Measurements from ENCODE around the gene ZDHHC21. TPM values are rescaled to one million over a fixed set of nuclear protein-coding genes. Genes with fewer than 3 reads are reported as not detected.

The ZDHHC21 gene
- total RNA-seq, 1 experiment from 2014 or later = 6.8 TPM

DNA sequence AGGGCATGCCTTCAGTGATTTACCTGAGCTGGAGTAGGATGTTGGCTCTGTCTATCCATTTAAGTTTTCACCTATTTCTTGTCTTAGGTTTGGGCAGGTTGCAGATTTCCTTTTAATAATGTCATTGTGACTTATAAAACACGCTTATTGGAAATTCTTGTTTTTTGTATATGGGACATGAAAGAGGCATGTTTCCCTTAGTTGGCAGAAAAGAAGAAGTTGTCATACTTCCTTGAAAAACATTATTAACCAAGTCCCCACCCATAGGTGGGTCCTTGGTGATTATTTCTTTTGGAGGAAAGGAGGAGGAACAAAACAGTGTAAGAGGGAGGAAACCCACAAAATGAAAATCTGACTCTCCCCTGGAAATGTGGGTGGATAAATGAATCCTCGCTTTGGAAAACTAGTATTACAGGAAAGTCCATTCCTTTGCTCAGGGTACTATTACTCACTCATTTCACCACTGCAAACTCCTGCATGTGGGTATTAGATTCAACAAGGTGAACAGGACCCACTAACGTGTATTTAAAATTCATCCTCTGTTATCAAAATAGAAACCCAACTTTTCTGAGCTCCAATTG is 20.0 kb upstream of the ZDHHC21 start:
- POLR2A ChIA-PET = no interaction called here
- no peaks in the 10 kb centered on the region for H3K9me3 ChIP-seq
- no peaks in the 10 kb centered on the region for H3K4me1 ChIP-seq
- Mint-ChIP-seq H3K9me3 (ENCODE audit: unreplicated experiment) (no peaks in the 10 kb centered on the region), H3K27me3 (ENCODE audit: insufficient read depth, unreplicated experiment) (peaks cover 5% of the 10 kb centered on the region), H3K4me1 (ENCODE audit: low read depth, unreplicated experiment) (no peaks in the 10 kb centered on the region), H3K36me3 (ENCODE audit: insufficient read depth, unreplicated experiment) (no peaks in the 10 kb centered on the region), H3K4me3 (ENCODE audit: unreplicated experiment) (no peak overlapping the region), H3K27ac (ENCODE audit: unreplicated experiment) (no peak overlapping the region)
- no peaks in the 10 kb centered on the region for H3K27me3 ChIP-seq (replicated peaks; ENCODE audit: control insufficient read depth, insufficient read depth, low read length)
- BruUV-seq (replicated peaks) = no TSS peak
- intact Hi-C loops (cut with micrococcal nuclease; ENCODE audit: unreplicated experiment) = no loop called here
- no peak for DNase-seq
- H3K4me3 ChIP-seq (ENCODE audit: low read depth, low read length) = no peak overlapping the region
- H3K36me3 ChIP-seq (ENCODE audit: control insufficient read depth, insufficient read depth, low read length) = no peaks in the 10 kb centered on the region
- TF ChIP-seq, protein P1, sequence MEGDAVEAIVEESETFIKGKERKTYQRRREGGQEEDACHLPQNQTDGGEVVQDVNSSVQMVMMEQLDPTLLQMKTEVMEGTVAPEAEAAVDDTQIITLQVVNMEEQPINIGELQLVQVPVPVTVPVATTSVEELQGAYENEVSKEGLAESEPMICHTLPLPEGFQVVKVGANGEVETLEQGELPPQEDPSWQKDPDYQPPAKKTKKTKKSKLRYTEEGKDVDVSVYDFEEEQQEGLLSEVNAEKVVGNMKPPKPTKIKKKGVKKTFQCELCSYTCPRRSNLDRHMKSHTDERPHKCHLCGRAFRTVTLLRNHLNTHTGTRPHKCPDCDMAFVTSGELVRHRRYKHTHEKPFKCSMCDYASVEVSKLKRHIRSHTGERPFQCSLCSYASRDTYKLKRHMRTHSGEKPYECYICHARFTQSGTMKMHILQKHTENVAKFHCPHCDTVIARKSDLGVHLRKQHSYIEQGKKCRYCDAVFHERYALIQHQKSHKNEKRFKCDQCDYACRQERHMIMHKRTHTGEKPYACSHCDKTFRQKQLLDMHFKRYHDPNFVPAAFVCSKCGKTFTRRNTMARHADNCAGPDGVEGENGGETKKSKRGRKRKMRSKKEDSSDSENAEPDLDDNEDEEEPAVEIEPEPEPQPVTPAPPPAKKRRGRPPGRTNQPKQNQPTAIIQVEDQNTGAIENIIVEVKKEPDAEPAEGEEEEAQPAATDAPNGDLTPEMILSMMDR (IDR thresholded peaks at IDR 0.05; ENCODE audit: insufficient read depth in 1 of 2, low read depth in 1 of 2, low read length in 1 of 2, severe bottlenecking in 1 of 2, unreplicated experiment in 1 of 2) = no peak
- CTCF ChIA-PET = no interaction called here

DNA sequence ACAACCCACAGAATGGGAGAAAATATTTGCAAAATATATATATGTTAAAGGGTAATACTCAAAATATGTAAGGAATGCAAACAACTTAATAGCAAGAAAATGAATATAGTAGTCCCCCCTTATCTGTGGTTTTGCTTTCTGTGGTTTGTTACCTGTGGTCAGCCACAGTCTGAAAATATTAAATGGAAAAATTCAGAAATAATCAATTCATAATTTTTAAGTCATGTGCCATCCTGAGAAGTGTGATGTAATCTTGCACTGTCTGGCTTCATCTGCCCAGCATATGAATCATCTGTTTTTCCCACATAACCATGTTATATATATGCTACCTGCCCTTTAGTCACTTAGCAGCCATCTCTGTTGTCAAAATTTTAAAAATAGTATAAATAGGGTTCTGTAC is 17.6 kb upstream of the ZDHHC21 start:
- intact Hi-C loops (cut with micrococcal nuclease; ENCODE audit: unreplicated experiment) = no loop called here
- Mint-ChIP-seq H3K4me1 (ENCODE audit: low read depth, unreplicated experiment) (no peaks in the 10 kb centered on the region), H3K4me3 (ENCODE audit: unreplicated experiment) (no peak overlapping the region), H3K9me3 (ENCODE audit: unreplicated experiment) (peaks cover 14% of the 10 kb centered on the region), H3K27ac (ENCODE audit: unreplicated experiment) (no peak overlapping the region), H3K27me3 (ENCODE audit: insufficient read depth, unreplicated experiment) (peaks cover 5% of the 10 kb centered on the region), H3K36me3 (ENCODE audit: insufficient read depth, unreplicated experiment) (no peaks in the 10 kb centered on the region)
- Histone ChIP-seq H3K4me1 (no peaks in the 10 kb centered on the region), H3K36me3 (ENCODE audit: control insufficient read depth, insufficient read depth, low read length) (no peaks in the 10 kb centered on the region), H3K9me3 (no peaks in the 10 kb centered on the region), H3K27me3 (replicated peaks; ENCODE audit: control insufficient read depth, insufficient read depth, low read length) (no peaks in the 10 kb centered on the region), H3K4me3 (ENCODE audit: low read depth, low read length) (no peak overlapping the region)
- TF ChIP-seq, protein P1 (IDR thresholded peaks at IDR 0.05; ENCODE audit: insufficient read depth in 1 of 2, low read depth in 1 of 2, low read length in 1 of 2, severe bottlenecking in 1 of 2, unreplicated experiment in 1 of 2) = no peak
- ChIA-PET POLR2A (no interaction called here), CTCF (no interaction called here)
- no TSS peak for BruUV-seq (replicated peaks)
- DNase-seq = no peak

DNA sequence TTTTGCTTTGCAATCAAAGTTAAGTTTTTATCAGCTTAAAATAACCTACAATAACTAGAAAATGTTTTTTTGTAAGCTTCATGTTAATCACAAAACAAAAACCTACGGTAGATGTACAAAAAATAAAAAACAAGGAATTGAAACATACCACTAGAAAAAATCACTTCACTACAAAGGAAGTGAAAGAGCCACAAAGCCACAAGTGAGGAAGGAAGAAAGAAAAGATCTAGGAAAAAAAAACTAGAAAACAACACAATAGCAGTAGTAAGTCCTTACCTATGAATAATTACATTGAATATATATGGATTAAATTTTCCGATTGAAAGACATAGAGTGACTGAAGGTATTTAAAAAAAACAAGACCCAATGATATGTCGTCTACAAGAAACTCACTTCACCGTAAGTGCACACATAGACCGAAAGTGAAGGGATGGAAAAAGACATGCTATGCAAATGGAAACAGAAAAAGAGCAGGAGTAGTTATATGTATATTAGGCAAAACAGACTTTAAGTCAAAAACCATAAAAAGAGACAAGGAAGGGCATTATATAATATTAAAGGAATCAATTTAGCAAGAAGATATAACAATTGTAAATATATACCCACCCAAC is 13.4 kb upstream of the ZDHHC21 start:
- ChIA-PET CTCF (no interaction called here), POLR2A (no interaction called here)
- Mint-ChIP-seq H3K36me3 (ENCODE audit: insufficient read depth, unreplicated experiment) (no peaks in the 10 kb centered on the region), H3K4me1 (ENCODE audit: low read depth, unreplicated experiment) (no peaks in the 10 kb centered on the region), H3K9me3 (ENCODE audit: unreplicated experiment) (peaks cover 14% of the 10 kb centered on the region), H3K27ac (ENCODE audit: unreplicated experiment) (no peak overlapping the region), H3K27me3 (ENCODE audit: insufficient read depth, unreplicated experiment) (peaks cover 6% of the 10 kb centered on the region), H3K4me3 (ENCODE audit: unreplicated experiment) (no peak overlapping the region)
- no peaks in the 10 kb centered on the region for H3K9me3 ChIP-seq
- no peak overlapping the region for H3K4me3 ChIP-seq (ENCODE audit: low read depth, low read length)
- no peaks in the 10 kb centered on the region for H3K36me3 ChIP-seq (ENCODE audit: control insufficient read depth, insufficient read depth, low read length)
- H3K4me1 ChIP-seq = no peaks in the 10 kb centered on the region
- intact Hi-C loops (cut with micrococcal nuclease; ENCODE audit: unreplicated experiment) = no loop called here
- BruUV-seq (replicated peaks) = no TSS peak
- no peaks in the 10 kb centered on the region for H3K27me3 ChIP-seq (replicated peaks; ENCODE audit: control insufficient read depth, insufficient read depth, low read length)
- TF ChIP-seq, protein P1 (IDR thresholded peaks at IDR 0.05; ENCODE audit: insufficient read depth in 1 of 2, low read depth in 1 of 2, low read length in 1 of 2, severe bottlenecking in 1 of 2, unreplicated experiment in 1 of 2) = no peak
- no peak for DNase-seq
